GM23338 (cell line): Measurements from ENCODE around the gene RPL12. TPM values are rescaled to one million over a fixed set of nuclear protein-coding genes. Genes with fewer than 3 reads are reported as not detected.
A peak's percentile ranks its signal among the peaks of the same experiment; 100 is the strongest.

Source experiments
- ATAC-seq: fragments of 200-7000 bp; cut with Tn5 transposase; 3 replicates; pipeline ENCODE4 v1.9.1; 2020
- DNase-seq: peaks from one replicate; pipeline ENCODE4 v3.0.0-alpha.2; 2015; ENCODE audit warnings: low spot score
- H2AFZ ChIP-seq: fragments of 200-600 bp; sonication (generic); 2 replicates; pipeline ENCODE4 v1.8.0; 2016; ENCODE audit warnings: antibody characterized with exemption, mild to moderate bottlenecking, moderate library complexity
- H3F3A ChIP-seq: fragments of 200-600 bp; sonication (generic); replicated peaks from 2 replicates; pipeline ENCODE4 v1.8.0; 2017; ENCODE audit warnings: antibody characterized with exemption, mixed run types, low read depth
- H3K27ac ChIP-seq: fragments of 200-600 bp; sonication (generic); 2 replicates; pipeline ENCODE4 v1.6.1; 2016; ENCODE audit warnings: low read depth
- H3K27me3 ChIP-seq: fragments of 200-600 bp; sonication (generic); 2 replicates; pipeline ENCODE4 v1.8.0; 2016; ENCODE audit warnings: mild to moderate bottlenecking, mixed run types, moderate library complexity; ENCODE audit not compliant: insufficient read depth
- H3K36me3 ChIP-seq: fragments of 200-600 bp; sonication (generic); 2 replicates; pipeline ENCODE4 v1.8.0; 2016; ENCODE audit warnings: mild to moderate bottlenecking; ENCODE audit not compliant: insufficient read depth
- H3K4me1 ChIP-seq: fragments of 200-600 bp; sonication (generic); 2 replicates; pipeline ENCODE4 v1.8.0; 2016; ENCODE audit warnings: mild to moderate bottlenecking, moderate library complexity; ENCODE audit not compliant: insufficient read depth
- H3K4me2 ChIP-seq: fragments of 200-600 bp; sonication (generic); 2 replicates; pipeline ENCODE4 v1.7.1; 2017; ENCODE audit warnings: mixed run types
- H3K4me3 ChIP-seq: fragments of 200-600 bp; sonication (generic); 2 replicates; pipeline ENCODE4 v1.6.1; 2016; ENCODE audit warnings: mixed run types
- H3K79me2 ChIP-seq: fragments of 200-600 bp; sonication (generic); replicated peaks from 2 replicates; pipeline ENCODE4 v1.8.0; 2017; ENCODE audit warnings: mild to moderate bottlenecking; ENCODE audit not compliant: insufficient read depth
- H3K9me2 ChIP-seq: fragments of 200-600 bp; sonication (generic); 2 replicates; pipeline ENCODE4 v1.8.0; 2017; ENCODE audit not compliant: insufficient read depth
- H4K20me1 ChIP-seq: fragments of 200-600 bp; sonication (generic); replicated peaks from 2 replicates; pipeline ENCODE4 v1.8.0; 2017; ENCODE audit warnings: mild to moderate bottlenecking; ENCODE audit not compliant: insufficient read depth
- H3K27ac Mint-ChIP-seq: 2 replicates; pipeline ENCODE4 v1.8.0; 2020; ENCODE audit warnings: inconsistent platforms, mild to moderate bottlenecking, moderate library complexity, mixed read lengths
- H3K27me3 Mint-ChIP-seq: 3 replicates; pipeline ENCODE4 v1.8.0; 2022; ENCODE audit warnings: low read depth, mild to moderate bottlenecking, moderate library complexity, mixed read lengths, inconsistent platforms; ENCODE audit not compliant: insufficient read depth, poor library complexity
- H3K36me3 Mint-ChIP-seq: 3 replicates; pipeline ENCODE4 v1.8.0; 2021; ENCODE audit warnings: low read depth, mild to moderate bottlenecking, inconsistent platforms, moderate library complexity, mixed read lengths
- H3K4me1 Mint-ChIP-seq: 3 replicates; pipeline ENCODE4 v1.8.0; 2020; ENCODE audit warnings: mild to moderate bottlenecking, inconsistent platforms, mixed read lengths
- H3K4me3 Mint-ChIP-seq: 3 replicates; pipeline ENCODE4 v1.8.0; 2021; ENCODE audit warnings: moderate library complexity, mild to moderate bottlenecking, inconsistent platforms, mixed read lengths
- H3K9me3 Mint-ChIP-seq: 3 replicates; pipeline ENCODE4 v1.8.0; 2020; ENCODE audit warnings: moderate library complexity, mild to moderate bottlenecking, inconsistent platforms, mixed read lengths
- CREB1 ChIP-seq: fragments of 250-450 bp; sonication (Bioruptor Pico); IDR thresholded peaks from 2 replicates; pipeline ENCODE4 v1.5.0; 2020; ENCODE audit warnings: low read depth, mild to moderate bottlenecking, moderate library complexity
- POLR2AphosphoS5 ChIP-seq: IDR thresholded peaks from 2 replicates; pipeline ENCODE4 v1.6.1; 2016; ENCODE audit warnings: antibody characterized with exemption, low read depth
- REST ChIP-seq: IDR thresholded peaks from one replicate; pipeline ENCODE4 v1.6.1; 2018; ENCODE audit warnings: antibody characterized with exemption; ENCODE audit not compliant: unreplicated experiment
- STAT1 ChIP-seq: IDR thresholded peaks from one replicate; pipeline ENCODE4 v1.6.1; 2016; ENCODE audit warnings: antibody characterized with exemption; ENCODE audit not compliant: unreplicated experiment
- ZNF114 ChIP-seq: fragments of 250-450 bp; sonication (Bioruptor Pico); IDR thresholded peaks from 2 replicates; pipeline ENCODE4 v1.5.0; 2020; ENCODE audit warnings: mild to moderate bottlenecking, moderate library complexity
- polyA plus RNA-seq: library from polyadenylated mRNA; unstranded; fragments of >200 nt; fragmentation: Nextera tagmentation; extraction: Ambion mirVana; gene quantifications from 2 replicates; pipeline ENCODE4 v1.2.1, GENCODE V29; 2016
- total RNA-seq: library from RNA; depleted of rRNA; stranded (reverse); fragments of >200 nt; shearing (Covaris generic); gene quantifications from 2 replicates; pipeline ENCODE4 v1.2.3, GENCODE V29; 2014
- TF ChIP-seq, protein P1 (sequence below): IDR thresholded peaks from 2 replicates; pipeline ENCODE4 v1.6.1; 2016; ENCODE audit warnings: antibody characterized with exemption

RPL12 gene
- total and polyA plus RNA-seq, 2 experiments from 2014 or later = 2,121 to 2,596 TPM

DNA sequence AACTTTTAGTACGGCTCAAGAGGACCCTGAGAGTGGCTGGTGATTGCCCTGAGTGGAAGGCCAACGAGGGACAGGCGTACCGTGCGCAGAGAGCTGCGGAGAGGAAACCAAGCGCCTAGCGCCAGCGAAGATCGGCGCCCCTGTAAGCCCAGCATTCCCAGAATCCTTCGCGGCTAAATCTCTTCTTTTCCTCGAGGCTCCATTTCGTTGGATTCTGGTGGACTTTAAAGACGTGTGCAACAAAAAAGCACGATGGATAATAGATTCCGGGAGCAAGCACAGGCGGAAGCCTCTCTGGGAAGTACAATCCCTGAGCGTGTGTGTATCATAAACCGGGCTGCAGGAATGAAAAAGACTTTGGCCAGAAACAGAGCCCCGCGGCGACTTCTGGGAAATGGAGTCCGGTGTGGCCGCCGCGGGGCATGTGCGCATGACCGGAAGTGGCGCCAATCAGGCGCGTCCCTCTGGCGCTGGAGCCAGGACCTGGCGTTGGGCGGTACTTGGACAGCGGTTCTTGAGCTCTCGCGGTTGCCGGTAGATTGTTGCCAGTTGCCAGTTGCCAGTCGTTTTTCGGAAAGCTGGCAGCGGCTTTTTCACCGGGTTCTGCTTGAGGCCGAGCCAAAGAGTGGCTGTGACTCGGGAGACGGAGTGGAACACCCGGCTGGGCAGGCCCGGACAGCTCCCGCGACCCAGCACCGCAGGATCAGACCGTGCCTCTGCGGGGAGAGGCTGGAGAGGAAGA lies 27.1 kb downstream of the RPL12 start, which contains the start of gene ZNF79:
TSS of gene ZNF79 (plus strand) at position 449 of the 742 bp plus-strand sequence. CDS start 406 bp downstream, outside the sequence.
- H3K79me2 ChIP-seq = peaks cover 40% of the 10 kb centered on the region

More for the DNA sequence above, 27.1 kb downstream of the RPL12 start, which contains the start of gene ZNF79:
- Mint-ChIP-seq H3K9me3 (no peaks in the 10 kb centered on the region), H3K27me3 (peaks cover 9% of the 10 kb centered on the region), H3K27ac (peak within 1 kb of the TSS; percentile 100), H3K4me3 (peak within 1 kb of the TSS; percentile 99), H3K4me1 (peaks cover 21% of the 10 kb centered on the region), H3K36me3 (peaks cover 10% of the 10 kb centered on the region; the same call in 2 of the 3 replicates)
- Histone ChIP-seq H3K36me3 (0 out of 2 replicates have a peak, but pooled peaks cover under 1% of the 10 kb centered on the region), H2AFZ (peak within 1 kb of the TSS; percentile 95), H3K4me3 (peak within 1 kb of the TSS; percentile 95), H3K27ac (peak within 1 kb of the TSS; percentile 61), H3K27me3 (no peaks in the 10 kb centered on the region), H3K4me2 (peak within 1 kb of the TSS; percentile 100), H4K20me1 (peaks cover 5% of the 10 kb centered on the region), H3F3A (0 out of 2 replicates have a peak, but pooled peaks cover 3% of the 10 kb centered on the region), H3K9me2 (no peaks in the 10 kb centered on the region), H3K4me1 (peaks cover 6% of the 10 kb centered on the region)
- peak; percentile 96 for ATAC-seq
- no peak for TF ChIP-seq ZNF114 (CRISPR knock-in tag)
- TF ChIP-seq POLR2AphosphoS5 = peak; percentile 75
- TF ChIP-seq, protein P1, sequence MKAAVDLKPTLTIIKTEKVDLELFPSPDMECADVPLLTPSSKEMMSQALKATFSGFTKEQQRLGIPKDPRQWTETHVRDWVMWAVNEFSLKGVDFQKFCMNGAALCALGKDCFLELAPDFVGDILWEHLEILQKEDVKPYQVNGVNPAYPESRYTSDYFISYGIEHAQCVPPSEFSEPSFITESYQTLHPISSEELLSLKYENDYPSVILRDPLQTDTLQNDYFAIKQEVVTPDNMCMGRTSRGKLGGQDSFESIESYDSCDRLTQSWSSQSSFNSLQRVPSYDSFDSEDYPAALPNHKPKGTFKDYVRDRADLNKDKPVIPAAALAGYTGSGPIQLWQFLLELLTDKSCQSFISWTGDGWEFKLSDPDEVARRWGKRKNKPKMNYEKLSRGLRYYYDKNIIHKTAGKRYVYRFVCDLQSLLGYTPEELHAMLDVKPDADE = peak; percentile 84
- peak; percentile 55 for TF ChIP-seq REST
- peak; percentile 95 for TF ChIP-seq CREB1 (CRISPR knock-in tag)
- no peak for TF ChIP-seq STAT1
- peak; percentile 96 for DNase-seq
